IMR-90 (cell line): ENCODE measurements around the gene KCNAB1. TPM values are rescaled to one million over a fixed set of nuclear protein-coding genes. Genes with fewer than 3 reads are reported as not detected.
A peak's percentile ranks its signal among the peaks of the same experiment; 100 is the strongest.

Experiments
- ATAC-seq: fragments of 200-7000 bp; cut with Tn5 transposase; 2 replicates; pipeline ENCODE4 v1.9.1; 2020; ENCODE audit warnings: low read depth, mild to moderate bottlenecking, moderate library complexity
- BruUV-seq: library from RNA; stranded (reverse); fragments of 400-500 nt; replicated peaks from 2 replicates; lab custom pipeline; 2021; lab: Mats Ljungman, UMichigan
- CTCF ChIA-PET: fragments of 300-600 bp; formaldehyde crosslinking; extraction: SDS; loops from one replicate; lab custom pipeline; 2021; ENCODE audit warnings: antibody characterized with exemption; lab: Yijun Ruan, JAX
- POLR2A ChIA-PET: fragments of 300-600 bp; sonication (Branson Sonifier 250); formaldehyde crosslinking; loops from one replicate; lab custom pipeline; 2022; ENCODE audit warnings: antibody characterized with exemption; ENCODE audit not compliant: unreplicated experiment; lab: Charles Lee
- DNase-seq: peaks from one replicate; pipeline ENCODE4 v3.0.0; 2013
- H2AFZ ChIP-seq: replicated peaks from 2 replicates; pipeline ENCODE3; 2013; ENCODE audit warnings: low read length, mild to moderate bottlenecking; ENCODE audit not compliant: poor library complexity
- H2AK5ac ChIP-seq: 2 replicates; pipeline ENCODE4 v1.6.1; 2013; ENCODE audit warnings: low read depth, low read length, inconsistent platforms
- H2AK9ac ChIP-seq: replicated peaks from 2 replicates; pipeline ENCODE3; 2013; ENCODE audit warnings: mild to moderate bottlenecking, low read depth, low read length, moderate library complexity; ENCODE audit not compliant: poor library complexity
- H2BK120ac ChIP-seq: 2 replicates; pipeline ENCODE4 v1.6.1; 2013; ENCODE audit warnings: low read depth, low read length, inconsistent platforms
- H2BK15ac ChIP-seq: 3 replicates; pipeline ENCODE4 v1.6.1; 2013; ENCODE audit warnings: low read depth, low read length, inconsistent platforms
- H2BK20ac ChIP-seq: 2 replicates; pipeline ENCODE4 v1.6.1; 2013; ENCODE audit warnings: low read depth, mild to moderate bottlenecking, inconsistent platforms, low read length, moderate library complexity
- H2BK5ac ChIP-seq: 2 replicates; pipeline ENCODE4 v1.6.1; 2013; ENCODE audit warnings: mild to moderate bottlenecking, low read depth, low read length, inconsistent platforms; ENCODE audit not compliant: poor library complexity, severe bottlenecking
- H3K14ac ChIP-seq: replicated peaks from 2 replicates; pipeline ENCODE4 v1.6.1; 2013; ENCODE audit warnings: low read depth, low read length, inconsistent platforms
- H3K18ac ChIP-seq: 2 replicates; pipeline ENCODE4 v1.6.1; 2013; ENCODE audit warnings: low read depth, low read length, control low read depth
- H3K23ac ChIP-seq: 2 replicates; pipeline ENCODE4 v1.6.1; 2013; ENCODE audit warnings: low read depth, low read length, inconsistent platforms
- H3K27ac ChIP-seq: 2 replicates; pipeline ENCODE4 v1.5.1; 2013; ENCODE audit warnings: mild to moderate bottlenecking, control low read depth, low read length; ENCODE audit not compliant: insufficient read depth
- H3K27me3 ChIP-seq: 2 replicates; pipeline ENCODE4 v1.6.1; 2013; ENCODE audit warnings: low read length; ENCODE audit not compliant: control insufficient read depth, insufficient read depth
- H3K36me3 ChIP-seq: 2 replicates; pipeline ENCODE4 v1.6.1; 2013; ENCODE audit warnings: low read length, mixed read lengths; ENCODE audit not compliant: control insufficient read depth, insufficient read depth
- H3K4ac ChIP-seq: 2 replicates; pipeline ENCODE4 v1.6.1; 2013; ENCODE audit warnings: low read depth, low read length, inconsistent platforms
- H3K4me1 ChIP-seq: 2 replicates; pipeline ENCODE4 v1.6.1; 2013; ENCODE audit warnings: low read length, mixed read lengths; ENCODE audit not compliant: control insufficient read depth, insufficient read depth
- H3K4me2 ChIP-seq: 2 replicates; pipeline ENCODE4 v1.6.1; 2013; ENCODE audit warnings: low read depth, mild to moderate bottlenecking, control low read depth, low read length, moderate library complexity
- H3K4me3 ChIP-seq: 2 replicates; pipeline ENCODE4 v1.5.1; 2013; ENCODE audit warnings: low read depth, mild to moderate bottlenecking, control low read depth, low read length, moderate library complexity; ENCODE audit not compliant: insufficient read depth
- H3K56ac ChIP-seq: 2 replicates; pipeline ENCODE4 v1.6.1; 2013; ENCODE audit warnings: low read length, inconsistent platforms; ENCODE audit not compliant: insufficient read depth; ENCODE audit errors: extremely low read depth
- H3K79me1 ChIP-seq, 2 experiments: 2 replicates each; pipeline ENCODE4 v1.6.1; 2013; ENCODE audit warnings: low read length in 2 of 2, inconsistent platforms in 1 of 2, low read depth in 1 of 2
- H3K9ac ChIP-seq: 2 replicates; pipeline ENCODE4 v1.6.1; 2013; ENCODE audit warnings: low read depth, low read length, control low read depth
- H3K9me1 ChIP-seq: 2 replicates; pipeline ENCODE4 v1.6.1; 2013; ENCODE audit warnings: low read length, inconsistent platforms; ENCODE audit not compliant: insufficient read depth
- H3K9me3 ChIP-seq: 2 replicates; pipeline ENCODE4 v1.6.1; 2013; ENCODE audit warnings: low read length; ENCODE audit not compliant: control insufficient read depth, insufficient read depth
- H4K20me1 ChIP-seq: 2 replicates; pipeline ENCODE4 v1.6.1; 2013; ENCODE audit warnings: low read length, inconsistent platforms; ENCODE audit not compliant: insufficient read depth
- H4K5ac ChIP-seq: 2 replicates; pipeline ENCODE4 v1.6.1; 2013; ENCODE audit warnings: mild to moderate bottlenecking, low read depth, low read length, control low read depth
- H4K8ac ChIP-seq, 2 experiments: 2 replicates each; pipeline ENCODE4 v1.6.1; 2013; ENCODE audit warnings: low read depth in 2 of 2, low read length in 2 of 2, control low read depth in 1 of 2, inconsistent platforms in 1 of 2
- H4K91ac ChIP-seq: 2 replicates; pipeline ENCODE4 v1.6.1; 2013; ENCODE audit warnings: low read depth, low read length, inconsistent platforms; ENCODE audit not compliant: insufficient read depth
- NFE2L2 ChIP-seq: fragments of 150-350 bp; IDR thresholded peaks from 2 replicates; pipeline ENCODE4 v1.6.1; 2016; ENCODE audit warnings: low read depth, mild to moderate bottlenecking, low read length
- USF2 ChIP-seq: fragments of 150-350 bp; IDR thresholded peaks from 2 replicates; pipeline ENCODE4 v1.6.1; 2017; ENCODE audit warnings: mild to moderate bottlenecking, antibody characterized with exemption, low read length, low read depth
- WGBS, 2 experiments: methylation state at CpG; one replicate each; pipeline versions ENCODE4 v1.1.5 to v1.1.7; 2013; ENCODE audit warnings: missing lambda C conversion rate in 2 of 2; ENCODE audit not compliant: insufficient read length in 1 of 2; ENCODE audit errors: extremely low coverage in 2 of 2; 5-methylcytosine and 5-hydroxymethylcytosine counted together
- dilution Hi-C: fragments of 300-500 bp; cut with HindIII; formaldehyde crosslinking; loops from one replicate; pipeline ENCODE4 v1.14.3; 2018; ENCODE audit warnings: low sequenced_read_pairs; ENCODE audit not compliant: unreplicated experiment
- in situ Hi-C: fragments of 300-500 bp; cut with MboI; formaldehyde crosslinking; loops from 3 replicates; pipeline ENCODE4 v1.14.3; 2019; ENCODE audit warnings: low sequenced_read_pairs, inconsistent platforms, mixed read lengths
- intact Hi-C: fragments of 100-400 bp; cut with micrococcal nuclease; formaldehyde crosslinking; loops from 2 replicates; pipeline ENCODE4 v1.10.0; 2022
- polyA plus RNA-seq, 3 experiments: library from polyadenylated mRNA; depleted of rRNA; stranded (reverse); fragments of >200 nt; gene quantifications; 2 replicates each; pipeline ENCODE4 v1.2.3, GENCODE V29; 2012; ENCODE audit warnings: low replicate concordance in 1 of 3
- total RNA-seq: library from RNA; depleted of rRNA; stranded (reverse); fragments of >200 nt; gene quantifications from 2 replicates; pipeline ENCODE4 v1.2.3, GENCODE V29; 2012

The KCNAB1 gene
- total and polyA plus RNA-seq, 2 of the 4 experiments (the other 2 are of a cell fraction), result under 0.01 to 0.07 TPM

- peak; percentile 89 for DNase-seq
- H2BK20ac ChIP-seq, result peak overlapping the region; percentile 81; the same call in 1 of the 2 replicates
- CTCF ChIA-PET, result interaction anchor here (0.6 kb wide), 1 partner anchor 9 kb away, joined by 3 read pairs; no protein-coding TSS in a partner anchor
- H3K4me1 ChIP-seq, result peaks cover 14% of the 10 kb centered on the region
- H3K23ac ChIP-seq, result peak overlapping the region; percentile 98; the same call in 1 of the 2 replicates
- peak overlapping the region; percentile 29; the same call in 1 of the 2 replicates for H3K56ac ChIP-seq
- BruUV-seq, result no TSS peak
- peak overlapping the region; percentile 1; the same call in 1 of the 2 replicates for H4K91ac ChIP-seq
- no CpG with 5 or more reads among the region's 4 CpGs for WGBS, 2 experiments
- H3K4me3 ChIP-seq, result no peak overlapping the region
- dilution Hi-C loops, result no loop called here
- H2BK5ac ChIP-seq, result peak overlapping the region; percentile 98
- peak overlapping the region; percentile 86 for H3K27ac ChIP-seq
- peak; percentile 33 for ATAC-seq
- POLR2A ChIA-PET, result no interaction called here
- intact Hi-C loops, result loop anchor here (1.0 to 5.0 kb wide), 3 partner anchors 124 to 586 kb away; no protein-coding TSS in a partner anchor
- H3K36me3 ChIP-seq, result peaks cover 24% of the 10 kb centered on the region
- H2AK9ac ChIP-seq, result no peak overlapping the region
- H2AK5ac ChIP-seq, result peak overlapping the region; percentile 45
- peak overlapping the region; percentile 70 to 83 for H4K8ac ChIP-seq
- no peak overlapping the region for H2AFZ ChIP-seq
- H3K18ac ChIP-seq, result peak overlapping the region; percentile 79; the same call in 1 of the 2 replicates
- H4K5ac ChIP-seq, result peak overlapping the region; percentile 57
- in situ Hi-C loops, result no loop called here
- H3K14ac ChIP-seq, result peak overlapping the region; percentile 97
- no peak overlapping the region for H2BK15ac ChIP-seq
- H3K79me1 ChIP-seq, result peaks cover 4 to 37% of the 10 kb centered on the region in 2 experiments; a peak in 3 of 4 replicates
- peaks cover 5% of the 10 kb centered on the region for H3K9me1 ChIP-seq
- peak overlapping the region; percentile 77 for H3K4me2 ChIP-seq
- TF ChIP-seq NFE2L2 (peak; percentile 44; the same call in 1 of the 2 replicates), USF2 (no peak)
- H2BK120ac ChIP-seq, result peak overlapping the region; percentile 95; the same call in 1 of the 2 replicates
- no peaks in the 10 kb centered on the region for H3K9me3 ChIP-seq
- H4K20me1 ChIP-seq, result peaks cover 41% of the 10 kb centered on the region; the same call in 1 of the 2 replicates
- H3K4ac ChIP-seq, result peak overlapping the region; percentile 97; the same call in 1 of the 2 replicates
- H3K27me3 ChIP-seq, result no peaks in the 10 kb centered on the region
- H3K9ac ChIP-seq, result 0 out of 2 replicates have a peak overlapping the region, but pooled peaks have one; percentile 20
Observed at GRCh38 chr3:156551746-156552145, 431.4 kb downstream of the KCNAB1 start.
